HCT116 (cell line): ENCODE measurements around the gene DOCK1. TPM values are rescaled to one million over a fixed set of nuclear protein-coding genes. Genes with fewer than 3 reads are reported as not detected.

Source experiments
- ATAC-seq: fragments of 200-7000 bp; cut with Tn5 transposase; 2 replicates; pipeline ENCODE4 v1.9.1; 2020; ENCODE audit warnings: mild to moderate bottlenecking, moderate library complexity
- BruUV-seq: library from RNA; stranded (reverse); fragments of 400-500 nt; replicated peaks from 2 replicates; lab custom pipeline; 2021; lab: Mats Ljungman, UMichigan
- CTCF ChIA-PET: fragments of 300-600 bp; sonication (Branson Sonifier 250); formaldehyde crosslinking; loops from one replicate; lab custom pipeline; 2021; ENCODE audit warnings: antibody characterized with exemption; lab: Charles Lee
- POLR2A ChIA-PET: fragments of 300-600, 350-600 bp; sonication (Branson Sonifier 250); formaldehyde crosslinking; loops from one replicate; lab custom pipeline; 2021; ENCODE audit warnings: antibody characterized with exemption; lab: Charles Lee
- RAD21 ChIA-PET, 2 experiments: fragments of 300-600 bp; sonication (Branson Sonifier 250); formaldehyde crosslinking; loops; one replicate each; lab custom pipeline; 2023; ENCODE audit warnings: low total read pairs in 2 of 2; ENCODE audit not compliant: uncharacterized antibody in 2 of 2, unreplicated experiment in 2 of 2, low non-redundant PET in 1 of 2; lab: Charles Lee
- DNase-seq: peaks from one replicate; pipeline ENCODE4 v3.0.0-alpha.2; 2010; ENCODE audit warnings: low read depth, low spot score
- H2AFZ ChIP-seq: fragments of 200-600 bp; shearing (Covaris generic), sonication (generic); 2 replicates; pipeline ENCODE4 v1.6.1; 2017; ENCODE audit warnings: low read depth, mixed run types, mixed read lengths, antibody characterized with exemption, low read length; ENCODE audit not compliant: poor library complexity, severe bottlenecking
- H3K27ac ChIP-seq: 2 replicates; pipeline ENCODE4 v1.5.1; 2012; ENCODE audit warnings: low read depth, low read length
- H3K27me3 ChIP-seq: fragments of 200-600 bp; sonication (generic); 2 replicates; pipeline ENCODE4 v1.6.1; 2016; ENCODE audit warnings: mixed run types, low read length, mixed read lengths; ENCODE audit not compliant: insufficient read depth
- H3K36me3 ChIP-seq, 2 experiments: fragments of 200-500 bp in 1 of 2; fragments of 200-600 bp in 1 of 2; sonication (Bioruptor generic) in 1 of 2; sonication (generic) in 1 of 2; 2 replicates each; pipeline versions ENCODE4 v1.5.1 to v1.6.1; 2014 to 2016; ENCODE audit warnings: low read length in 2 of 2, inconsistent platforms in 1 of 2, mixed read lengths in 1 of 2, mixed run types in 1 of 2; ENCODE audit not compliant: insufficient read depth in 2 of 2, control insufficient read depth in 1 of 2
- H3K4me1 ChIP-seq, 2 experiments: fragments of 200-600 bp in 1 of 2; sonication (generic) in 1 of 2; 2 replicates each; pipeline versions ENCODE4 v1.5.1 to v1.6.1; 2012 to 2017; ENCODE audit warnings: low read length in 2 of 2, inconsistent platforms in 1 of 2, mild to moderate bottlenecking in 1 of 2, mixed read lengths in 1 of 2, mixed run types in 1 of 2, moderate library complexity in 1 of 2; ENCODE audit not compliant: insufficient read depth in 2 of 2, control insufficient read depth in 1 of 2
- H3K4me2 ChIP-seq: fragments of 200-600 bp; sonication (generic); 2 replicates; pipeline ENCODE4 v1.6.1; 2017; ENCODE audit warnings: mixed run types, low read length, mixed read lengths
- H3K4me3 ChIP-seq, 2 experiments: fragments of 200-600 bp in 1 of 2; sonication (generic) in 1 of 2; replicated peaks in 1 of 2; 2 replicates each; pipeline ENCODE4 v1.5.1; 2011 to 2016; ENCODE audit warnings: low read length in 2 of 2, control low read depth in 1 of 2, low read depth in 1 of 2, mild to moderate bottlenecking in 1 of 2, mixed read lengths in 1 of 2, mixed run types in 1 of 2
- H3K79me2 ChIP-seq: fragments of 200-600 bp; sonication (generic); 2 replicates; pipeline ENCODE4 v1.6.1; 2017; ENCODE audit warnings: mild to moderate bottlenecking, mixed run types, low read length, moderate library complexity, mixed read lengths; ENCODE audit not compliant: insufficient read depth
- H3K9ac ChIP-seq: fragments of 200-600 bp; sonication (generic); 2 replicates; pipeline ENCODE4 v1.6.1; 2016; ENCODE audit warnings: low read length, mixed read lengths
- H3K9me2 ChIP-seq: fragments of 200-600 bp; sonication (generic), shearing (Covaris generic); 2 replicates; pipeline ENCODE4 v1.6.1; 2017; ENCODE audit warnings: mixed run types, mild to moderate bottlenecking, moderate library complexity; ENCODE audit not compliant: insufficient read depth
- H3K9me3 ChIP-seq, 2 experiments: fragments of 200-500 bp in 1 of 2; fragments of 200-600 bp in 1 of 2; sonication (Bioruptor generic) in 1 of 2; sonication (generic) in 1 of 2; 2 replicates each; pipeline ENCODE4 v1.6.1; 2014 to 2017; ENCODE audit warnings: low read length in 2 of 2, mixed read lengths in 2 of 2, inconsistent platforms in 1 of 2, low read depth in 1 of 2, mild to moderate bottlenecking in 1 of 2, mixed run types in 1 of 2, moderate library complexity in 1 of 2; ENCODE audit not compliant: control insufficient read depth in 1 of 2, insufficient read depth in 1 of 2
- H4K20me1 ChIP-seq: fragments of 200-600 bp; sonication (generic), shearing (Covaris generic); 2 replicates; pipeline ENCODE4 v1.6.1; 2017; ENCODE audit warnings: mixed run types, mild to moderate bottlenecking, moderate library complexity; ENCODE audit not compliant: insufficient read depth
- CEBPB ChIP-seq: IDR thresholded peaks from 2 replicates; pipeline ENCODE4 v1.6.1; 2012; ENCODE audit warnings: low read depth
- ELF1 ChIP-seq: IDR thresholded peaks from 2 replicates; pipeline ENCODE4 v1.6.1; 2012; ENCODE audit warnings: low read depth, borderline replicate concordance
- FOSL1 ChIP-seq: IDR thresholded peaks from 2 replicates; pipeline ENCODE4 v1.6.1; 2012; ENCODE audit warnings: low read depth
- JUND ChIP-seq: IDR thresholded peaks from 2 replicates; pipeline ENCODE4 v1.6.1; 2012
- MAX ChIP-seq: IDR thresholded peaks from 2 replicates; pipeline ENCODE4 v1.6.1; 2012
- POLR2AphosphoS5 ChIP-seq: IDR thresholded peaks from 2 replicates; pipeline ENCODE4 v1.6.1; 2011; ENCODE audit warnings: mild to moderate bottlenecking, low read depth, low read length, moderate library complexity
- SP1 ChIP-seq: IDR thresholded peaks from 2 replicates; pipeline ENCODE4 v1.6.1; 2012; ENCODE audit warnings: low read depth
- TCF7L2 ChIP-seq: IDR thresholded peaks from 2 replicates; pipeline ENCODE4 v1.7.0; 2011; ENCODE audit warnings: borderline replicate concordance, inconsistent platforms; ENCODE audit not compliant: insufficient read depth, insufficient read length; ENCODE audit errors: extremely low read depth
- ZBTB33 ChIP-seq: IDR thresholded peaks from 2 replicates; pipeline ENCODE4 v1.6.1; 2011; ENCODE audit warnings: mild to moderate bottlenecking, low read length, moderate library complexity; ENCODE audit not compliant: insufficient replicate concordance; ENCODE audit errors: extremely low read depth
- ZFX ChIP-seq: fragments of 450-650 bp; IDR thresholded peaks from 2 replicates; pipeline ENCODE4 v1.6.1; 2017
- ZNF274 ChIP-seq: fragments of 200-500 bp; sonication (Bioruptor generic); IDR thresholded peaks from 2 replicates; pipeline ENCODE4 v1.6.1; 2014; ENCODE audit warnings: mild to moderate bottlenecking, low read depth, low read length, inconsistent platforms
- intact Hi-C: fragments of 100-400 bp; cut with micrococcal nuclease; formaldehyde crosslinking; loops from 2 replicates; pipeline ENCODE4 v1.10.0; 2022
- total RNA-seq: library from RNA; stranded (reverse); gene quantifications from one replicate; pipeline ENCODE4 v1.2.1, GENCODE V29; 2021; ENCODE audit not compliant: unreplicated experiment

DOCK1 gene
- total RNA-seq, 1 experiment from 2014 or later, result 46.5 TPM

- no peak overlapping the region for H3K4me2 ChIP-seq
- no peak overlapping the region for H3K4me3 ChIP-seq
- no peaks in the 10 kb centered on the region for H3K9me2 ChIP-seq
- no peaks in the 10 kb centered on the region for H3K9me3 ChIP-seq
- ChIA-PET CTCF (no interaction called here), RAD21 (no interaction called here)
- no peak overlapping the region for H3K27ac ChIP-seq
- H4K20me1 ChIP-seq, result no peaks in the 10 kb centered on the region
- no TSS peak for BruUV-seq
- DNase-seq, result no peak
- H3K9ac ChIP-seq, result no peak overlapping the region
- H3K4me1 ChIP-seq, result no peaks in the 10 kb centered on the region
- H2AFZ ChIP-seq, result no peak overlapping the region
- H3K36me3 ChIP-seq, result no peaks in the 10 kb centered on the region
- H3K79me2 ChIP-seq, result no peaks in the 10 kb centered on the region
- TF ChIP-seq ZNF274 (no peak), MAX (no peak), SP1 (no peak), ZFX (no peak), POLR2AphosphoS5 (no peak), JUND (no peak), ELF1 (no peak), CEBPB (no peak), FOSL1 (no peak), TCF7L2 (no peak), ZBTB33 (no peak)
- TF ChIP-seq, all 23 proteins: peak for 0
- intact Hi-C loops, result no loop called here
- H3K27me3 ChIP-seq, result peaks cover 87% of the 10 kb centered on the region
- POLR2A ChIA-PET, result no interaction called here
- no peak for ATAC-seq
Measured at GRCh38 chr10:127500127-127500526, 594.9 kb downstream of the DOCK1 start.

Other genes starting within 250 kb of the DOCK1 start
- gene C10orf90, start 234.7 kb upstream of the DOCK1 start, total RNA-seq, result not detected